Liver (tissue), 9 donors: ENCODE measurements around the gene TLR5. TPM values are rescaled to one million over a fixed set of nuclear protein-coding genes. Genes with fewer than 3 reads are reported as not detected.

Source experiments
- DNase-seq: peaks from one replicate; pipeline ENCODE4 v3.0.0-alpha.2; 2017; ENCODE audit warnings: low spot score
- H3K27ac ChIP-seq, 2 donors: one replicate each; pipeline ENCODE4 v1.7.0; 2013; ENCODE audit warnings: inconsistent platforms in 2 of 2, low read length in 2 of 2, control low read depth in 1 of 2, low read depth in 1 of 2, mild to moderate bottlenecking in 1 of 2
- H3K27me3 ChIP-seq, 4 donors: one replicate each; pipeline versions ENCODE4 v1.6.1 to v1.7.0; 2013; ENCODE audit warnings: low read length in 3 of 4, inconsistent platforms in 1 of 4, mild to moderate bottlenecking in 1 of 4, moderate library complexity in 1 of 4; ENCODE audit not compliant: control insufficient read depth in 4 of 4, insufficient read depth in 4 of 4
- H3K36me3 ChIP-seq, 4 donors: one replicate each; pipeline versions ENCODE4 v1.6.1 to v1.7.0; 2013; ENCODE audit warnings: low read length in 3 of 4, mild to moderate bottlenecking in 3 of 4, low read depth in 1 of 4, moderate library complexity in 1 of 4; ENCODE audit not compliant: control insufficient read depth in 4 of 4, insufficient read depth in 3 of 4
- H3K4me1 ChIP-seq, 4 donors: one replicate each; pipeline versions ENCODE4 v1.6.1 to v1.7.0; 2013; ENCODE audit warnings: low read length in 3 of 4, mild to moderate bottlenecking in 3 of 4, moderate library complexity in 1 of 4; ENCODE audit not compliant: control insufficient read depth in 4 of 4, insufficient read depth in 4 of 4
- H3K4me3 ChIP-seq, 3 donors: one replicate each; pipeline versions ENCODE4 v1.6.1 to v1.7.0; 2013; ENCODE audit warnings: low read length in 3 of 3, control low read depth in 1 of 3, low read depth in 1 of 3, mild to moderate bottlenecking in 1 of 3
- H3K9ac ChIP-seq, 2 donors: one replicate each; pipeline ENCODE4 v1.7.0; 2013; ENCODE audit warnings: low read length in 2 of 2, mild to moderate bottlenecking in 2 of 2, moderate library complexity in 2 of 2, control low read depth in 1 of 2, low read depth in 1 of 2
- H3K9me3 ChIP-seq, 4 donors: one replicate each; pipeline versions ENCODE4 v1.6.1 to v1.7.0; 2013; ENCODE audit warnings: low read length in 3 of 4; ENCODE audit not compliant: control insufficient read depth in 4 of 4
- CTCF ChIP-seq: fragments of 150-350 bp; IDR thresholded peaks from 2 replicates; pipeline ENCODE4 v1.5.1; 2017; ENCODE audit warnings: improper control_type of control experiment, low read depth, low read length; ENCODE audit not compliant: missing input control
- EGR1 ChIP-seq, 2 donors: IDR thresholded peaks; 2 replicates each; pipeline ENCODE4 v1.6.1; 2016 to 2018; ENCODE audit warnings: antibody characterized with exemption in 2 of 2, low read depth in 2 of 2
- FOXA1 ChIP-seq: IDR thresholded peaks from 2 replicates; pipeline ENCODE4 v1.6.1; 2016; ENCODE audit warnings: antibody characterized with exemption
- FOXA2 ChIP-seq: IDR thresholded peaks from 2 replicates; pipeline ENCODE4 v1.6.1; 2016; ENCODE audit warnings: antibody characterized with exemption
- GABPA ChIP-seq, 2 donors: IDR thresholded peaks in 1 of 2; conservative IDR thresholded peaks in 1 of 2; 2 replicates each; pipeline ENCODE4 v1.6.1; 2016; ENCODE audit warnings: antibody characterized with exemption in 2 of 2, mild to moderate bottlenecking in 1 of 2, moderate library complexity in 1 of 2
- HNF4A ChIP-seq, 2 donors: conservative IDR thresholded peaks; 2 replicates each; pipeline ENCODE4 v1.6.1; 2016; ENCODE audit warnings: antibody characterized with exemption in 2 of 2, mild to moderate bottlenecking in 2 of 2
- HNF4G ChIP-seq: IDR thresholded peaks from 2 replicates; pipeline ENCODE4 v1.6.1; 2016; ENCODE audit warnings: antibody characterized with exemption
- JUND ChIP-seq, 2 donors: IDR thresholded peaks; 2 replicates each; pipeline ENCODE4 v1.6.1; 2016; ENCODE audit warnings: antibody characterized with exemption in 2 of 2
- MAX ChIP-seq: IDR thresholded peaks from 2 replicates; pipeline ENCODE4 v1.6.1; 2016; ENCODE audit warnings: antibody characterized with exemption
- NR2F2 ChIP-seq: IDR thresholded peaks from 2 replicates; pipeline ENCODE4 v1.6.1; 2016; ENCODE audit warnings: antibody characterized with exemption
- RAD21 ChIP-seq, 2 donors: IDR thresholded peaks; 2 replicates each; pipeline ENCODE4 v1.6.1; 2016; ENCODE audit warnings: antibody characterized with exemption in 2 of 2, mild to moderate bottlenecking in 2 of 2
- REST ChIP-seq: IDR thresholded peaks from 2 replicates; pipeline ENCODE4 v1.6.1; 2016; ENCODE audit warnings: antibody characterized with exemption, mild to moderate bottlenecking
- RXRA ChIP-seq, 2 donors: IDR thresholded peaks; 2 replicates each; pipeline ENCODE4 v1.6.1; 2017 to 2018; ENCODE audit warnings: antibody characterized with exemption in 2 of 2, mild to moderate bottlenecking in 1 of 2
- SP1 ChIP-seq: IDR thresholded peaks from 2 replicates; pipeline ENCODE4 v1.6.1; 2018; ENCODE audit warnings: antibody characterized with exemption, mild to moderate bottlenecking
- TAF1 ChIP-seq: conservative IDR thresholded peaks from 2 replicates; pipeline ENCODE4 v1.6.1; 2016; ENCODE audit warnings: antibody characterized with exemption, mild to moderate bottlenecking
- YY1 ChIP-seq: IDR thresholded peaks from 2 replicates; pipeline ENCODE4 v1.6.1; 2016; ENCODE audit warnings: antibody characterized with exemption, mild to moderate bottlenecking
- WGBS: extraction: QIAGEN DNeasy Blood & Tissue Kit; methylation state at CpG from one replicate; pipeline ENCODE4 v1.1.7; 2013; 5-methylcytosine and 5-hydroxymethylcytosine counted together
- polyA plus RNA-seq, 2 donors: library from polyadenylated mRNA; stranded (reverse) in 1 of 2; unstranded in 1 of 2; fragments of 200-250 nt in 1 of 2; fragments of >200 nt in 1 of 2; fragmentation: Nextera tagmentation in 1 of 2; extraction: Ambion mirVana in 1 of 2; gene quantifications; one replicate each; pipeline versions ENCODE4 v1.2.1 to v1.2.3, GENCODE V29; 2013 to 2015
- total RNA-seq, 2 donors: library from RNA; depleted of rRNA; stranded (reverse); fragments of >200 nt; gene quantifications; one replicate each; pipeline ENCODE4 v1.2.3, GENCODE V29; 2014
- TF ChIP-seq, protein P1 (sequence below): IDR thresholded peaks from 2 replicates; pipeline ENCODE4 v1.6.1; 2016; ENCODE audit warnings: antibody characterized with exemption
- TF ChIP-seq, protein P2 (sequence below): IDR thresholded peaks from 2 replicates; pipeline ENCODE4 v1.6.1; 2016; ENCODE audit warnings: antibody characterized with exemption
- donor health status: healthy.
- donor health status: healthy.
- donor health status: healthy.
- donor health status: healthy.
- donor health status: healthy.

Gene TLR5
- total and polyA plus RNA-seq, 4 donors: 0.93 to 2.4 (median 1.5) TPM

- Histone ChIP-seq H3K27me3 (no peaks in the 10 kb centered on the region), H3K4me1 (peaks cover 0 to 11% (median 4%) of the 10 kb centered on the region in 4 donors), H3K9me3 (peaks cover 0 to 4% (median 0%) of the 10 kb centered on the region in 4 donors), H3K27ac (no peak overlapping the region), H3K4me3 (no peak overlapping the region), H3K36me3 (no peaks in the 10 kb centered on the region), H3K9ac (no peak overlapping the region)
- 88% methylated on average over 5 of the region's 5 CpGs for WGBS
- DNase-seq: no peak
- no peak for TF ChIP-seq JUND (IDR thresholded peaks at IDR 0.05)
- TF ChIP-seq MAX: no peak
- TF ChIP-seq SP1: no peak
- no peak for TF ChIP-seq RXRA (IDR thresholded peaks at IDR 0.05)
- TF ChIP-seq GABPA (IDR thresholded peaks at IDR 0.05 in 1 of 2, conservative IDR thresholded peaks at IDR 0.05 in 1 of 2): no peak
- TF ChIP-seq HNF4A (conservative IDR thresholded peaks at IDR 0.05): no peak
- no peak for TF ChIP-seq CTCF
- no peak for TF ChIP-seq YY1
- TF ChIP-seq TAF1: no peak
- TF ChIP-seq, protein P1, sequence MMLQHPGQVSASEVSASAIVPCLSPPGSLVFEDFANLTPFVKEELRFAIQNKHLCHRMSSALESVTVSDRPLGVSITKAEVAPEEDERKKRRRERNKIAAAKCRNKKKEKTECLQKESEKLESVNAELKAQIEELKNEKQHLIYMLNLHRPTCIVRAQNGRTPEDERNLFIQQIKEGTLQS: no peak
- no peak for TF ChIP-seq FOXA1
- TF ChIP-seq FOXA2: no peak
- TF ChIP-seq HNF4G: no peak
- TF ChIP-seq NR2F2: no peak
- TF ChIP-seq EGR1 (IDR thresholded peaks at IDR 0.05; ENCODE audit: low read depth in 2 of 2): no peak
- TF ChIP-seq RAD21 (IDR thresholded peaks at IDR 0.05): no peak
- no peak for TF ChIP-seq REST
- TF ChIP-seq, protein P2, sequence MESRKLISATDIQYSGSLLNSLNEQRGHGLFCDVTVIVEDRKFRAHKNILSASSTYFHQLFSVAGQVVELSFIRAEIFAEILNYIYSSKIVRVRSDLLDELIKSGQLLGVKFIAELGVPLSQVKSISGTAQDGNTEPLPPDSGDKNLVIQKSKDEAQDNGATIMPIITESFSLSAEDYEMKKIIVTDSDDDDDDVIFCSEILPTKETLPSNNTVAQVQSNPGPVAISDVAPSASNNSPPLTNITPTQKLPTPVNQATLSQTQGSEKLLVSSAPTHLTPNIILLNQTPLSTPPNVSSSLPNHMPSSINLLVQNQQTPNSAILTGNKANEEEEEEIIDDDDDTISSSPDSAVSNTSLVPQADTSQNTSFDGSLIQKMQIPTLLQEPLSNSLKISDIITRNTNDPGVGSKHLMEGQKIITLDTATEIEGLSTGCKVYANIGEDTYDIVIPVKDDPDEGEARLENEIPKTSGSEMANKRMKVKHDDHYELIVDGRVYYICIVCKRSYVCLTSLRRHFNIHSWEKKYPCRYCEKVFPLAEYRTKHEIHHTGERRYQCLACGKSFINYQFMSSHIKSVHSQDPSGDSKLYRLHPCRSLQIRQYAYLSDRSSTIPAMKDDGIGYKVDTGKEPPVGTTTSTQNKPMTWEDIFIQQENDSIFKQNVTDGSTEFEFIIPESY: no peak
Observed at GRCh38 chr1:223144914-223145313, 1.9 kb upstream of the TLR5 start.
